ENCODE results near the gene MLEC. TPM values are rescaled to one million over a fixed set of nuclear protein-coding genes. Genes with fewer than 3 reads are reported as not detected.

MLEC gene
- total and polyA plus RNA-seq, 9 of the 15 experiments (the other 6 are each of a cell fraction or from before 2014, with no cell fraction given) = 18.5 to 108 (median 57.8) TPM

DNA sequence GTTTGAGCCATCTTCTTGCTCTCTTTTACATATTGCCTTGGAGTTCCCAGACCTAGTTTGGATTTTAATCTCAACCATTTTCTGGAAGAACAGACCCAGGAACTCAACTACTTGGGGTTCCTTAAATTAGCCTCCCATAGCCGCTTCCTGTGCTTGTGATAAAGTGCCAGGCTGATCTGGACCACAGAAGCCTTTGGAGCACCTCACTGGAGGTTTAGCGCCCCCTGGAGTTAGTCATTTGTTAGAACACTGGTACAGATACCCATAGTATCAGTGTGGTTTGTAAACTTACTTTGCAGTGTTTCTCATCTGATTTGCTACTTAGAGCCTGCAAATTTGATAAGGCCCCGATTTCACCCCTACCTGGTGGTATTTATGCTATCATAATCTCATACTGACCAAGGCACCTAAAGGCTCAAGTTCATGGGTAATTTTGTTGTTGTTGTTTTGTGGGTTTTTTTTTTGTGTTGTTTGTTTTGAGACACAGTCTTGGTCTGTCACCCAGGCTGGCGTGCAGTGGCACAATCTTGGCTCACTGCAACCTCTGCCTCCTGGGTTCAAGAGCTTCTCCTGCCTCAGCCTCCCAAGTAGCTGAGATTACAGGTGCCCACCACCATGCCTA lies 27.0 kb downstream of the MLEC start (continued):
- TF ChIP-seq, protein P1, sequence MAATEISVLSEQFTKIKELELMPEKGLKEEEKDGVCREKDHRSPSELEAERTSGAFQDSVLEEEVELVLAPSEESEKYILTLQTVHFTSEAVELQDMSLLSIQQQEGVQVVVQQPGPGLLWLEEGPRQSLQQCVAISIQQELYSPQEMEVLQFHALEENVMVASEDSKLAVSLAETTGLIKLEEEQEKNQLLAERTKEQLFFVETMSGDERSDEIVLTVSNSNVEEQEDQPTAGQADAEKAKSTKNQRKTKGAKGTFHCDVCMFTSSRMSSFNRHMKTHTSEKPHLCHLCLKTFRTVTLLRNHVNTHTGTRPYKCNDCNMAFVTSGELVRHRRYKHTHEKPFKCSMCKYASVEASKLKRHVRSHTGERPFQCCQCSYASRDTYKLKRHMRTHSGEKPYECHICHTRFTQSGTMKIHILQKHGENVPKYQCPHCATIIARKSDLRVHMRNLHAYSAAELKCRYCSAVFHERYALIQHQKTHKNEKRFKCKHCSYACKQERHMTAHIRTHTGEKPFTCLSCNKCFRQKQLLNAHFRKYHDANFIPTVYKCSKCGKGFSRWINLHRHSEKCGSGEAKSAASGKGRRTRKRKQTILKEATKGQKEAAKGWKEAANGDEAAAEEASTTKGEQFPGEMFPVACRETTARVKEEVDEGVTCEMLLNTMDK (IDR thresholded peaks at IDR 0.05; ENCODE audit: borderline replicate concordance, insufficient read depth, low read depth, low read length, poor library complexity, severe bottlenecking) = peak; percentile 27
- TF ChIP-seq EZH2 (IDR thresholded peaks at IDR 0.05; ENCODE audit: borderline replicate concordance, low read depth, low read length) (no peak), SRSF9 (IDR thresholded peaks at IDR 0.05; ENCODE audit: borderline replicate concordance, low read depth, low read length) (no peak), XRCC5 (IDR thresholded peaks at IDR 0.05; ENCODE audit: low read depth, low read length) (peak; percentile 64; the same call in 1 of the 2 replicates), KLF16 (IDR thresholded peaks at IDR 0.05) (peak; percentile 37; the same call in 1 of the 2 replicates), GATAD2A (IDR thresholded peaks at IDR 0.05) (no peak), ZNF124 (CRISPR knock-in tag; IDR thresholded peaks at IDR 0.05) (no peak), SMC3 (conservative IDR thresholded peaks at IDR 0.05; ENCODE audit: insufficient read depth, low read depth, low read length) (peak; percentile 74), ZNF717 (CRISPR knock-in tag; IDR thresholded peaks at IDR 0.05) (no peak), CEBPB (tag; IDR thresholded peaks at IDR 0.05) (no peak), CHD4 (IDR thresholded peaks at IDR 0.05; ENCODE audit: insufficient read depth, insufficient replicate concordance, low read depth, low read length, poor library complexity, severe bottlenecking) (no peak), ZNF143 (CRISPR knock-in tag; IDR thresholded peaks at IDR 0.05) (no peak)
- TF ChIP-seq, protein P2, sequence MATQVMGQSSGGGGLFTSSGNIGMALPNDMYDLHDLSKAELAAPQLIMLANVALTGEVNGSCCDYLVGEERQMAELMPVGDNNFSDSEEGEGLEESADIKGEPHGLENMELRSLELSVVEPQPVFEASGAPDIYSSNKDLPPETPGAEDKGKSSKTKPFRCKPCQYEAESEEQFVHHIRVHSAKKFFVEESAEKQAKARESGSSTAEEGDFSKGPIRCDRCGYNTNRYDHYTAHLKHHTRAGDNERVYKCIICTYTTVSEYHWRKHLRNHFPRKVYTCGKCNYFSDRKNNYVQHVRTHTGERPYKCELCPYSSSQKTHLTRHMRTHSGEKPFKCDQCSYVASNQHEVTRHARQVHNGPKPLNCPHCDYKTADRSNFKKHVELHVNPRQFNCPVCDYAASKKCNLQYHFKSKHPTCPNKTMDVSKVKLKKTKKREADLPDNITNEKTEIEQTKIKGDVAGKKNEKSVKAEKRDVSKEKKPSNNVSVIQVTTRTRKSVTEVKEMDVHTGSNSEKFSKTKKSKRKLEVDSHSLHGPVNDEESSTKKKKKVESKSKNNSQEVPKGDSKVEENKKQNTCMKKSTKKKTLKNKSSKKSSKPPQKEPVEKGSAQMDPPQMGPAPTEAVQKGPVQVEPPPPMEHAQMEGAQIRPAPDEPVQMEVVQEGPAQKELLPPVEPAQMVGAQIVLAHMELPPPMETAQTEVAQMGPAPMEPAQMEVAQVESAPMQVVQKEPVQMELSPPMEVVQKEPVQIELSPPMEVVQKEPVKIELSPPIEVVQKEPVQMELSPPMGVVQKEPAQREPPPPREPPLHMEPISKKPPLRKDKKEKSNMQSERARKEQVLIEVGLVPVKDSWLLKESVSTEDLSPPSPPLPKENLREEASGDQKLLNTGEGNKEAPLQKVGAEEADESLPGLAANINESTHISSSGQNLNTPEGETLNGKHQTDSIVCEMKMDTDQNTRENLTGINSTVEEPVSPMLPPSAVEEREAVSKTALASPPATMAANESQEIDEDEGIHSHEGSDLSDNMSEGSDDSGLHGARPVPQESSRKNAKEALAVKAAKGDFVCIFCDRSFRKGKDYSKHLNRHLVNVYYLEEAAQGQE (IDR thresholded peaks at IDR 0.05; ENCODE audit: borderline replicate concordance) = peak; percentile 74; the same call in 1 of the 2 replicates
- TF ChIP-seq, protein P2 (CRISPR knock-in tag; IDR thresholded peaks at IDR 0.05; ENCODE audit: low read depth) = no peak
- TF ChIP-seq, protein P3, sequence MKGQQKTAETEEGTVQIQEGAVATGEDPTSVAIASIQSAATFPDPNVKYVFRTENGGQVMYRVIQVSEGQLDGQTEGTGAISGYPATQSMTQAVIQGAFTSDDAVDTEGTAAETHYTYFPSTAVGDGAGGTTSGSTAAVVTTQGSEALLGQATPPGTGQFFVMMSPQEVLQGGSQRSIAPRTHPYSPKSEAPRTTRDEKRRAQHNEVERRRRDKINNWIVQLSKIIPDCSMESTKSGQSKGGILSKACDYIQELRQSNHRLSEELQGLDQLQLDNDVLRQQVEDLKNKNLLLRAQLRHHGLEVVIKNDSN (CRISPR knock-in tag; IDR thresholded peaks at IDR 0.05) = no peak
